Breast epithelium (tissue), 4 donors: ENCODE measurements around the gene KBTBD4. TPM values are rescaled to one million over a fixed set of nuclear protein-coding genes. Genes with fewer than 3 reads are reported as not detected.
A peak's percentile ranks its signal among the peaks of the same experiment; 100 is the strongest.

Experiments
- DNase-seq, 2 donors: peaks; one replicate each; pipeline ENCODE4 v3.0.0-alpha.2; 2019; ENCODE audit warnings: low spot score in 2 of 2
- H3K27ac ChIP-seq, 2 donors: fragments of 200-600 bp; sonication (generic) in 1 of 2; one replicate each; pipeline ENCODE4 v1.5.1; 2016 to 2019; ENCODE audit warnings: mild to moderate bottlenecking in 1 of 2
- H3K27me3 ChIP-seq, 2 donors: fragments of 200-600 bp; sonication (generic) in 1 of 2; one replicate each; pipeline versions ENCODE4 v1.5.1 to v1.6.0; 2017 to 2019; ENCODE audit warnings: control low read depth in 1 of 2, mild to moderate bottlenecking in 1 of 2
- H3K36me3 ChIP-seq: fragments of 200-600 bp; one replicate; pipeline ENCODE4 v1.5.1; 2019
- H3K4me1 ChIP-seq, 2 donors: fragments of 200-600 bp; sonication (generic); one replicate each; pipeline ENCODE4 v1.5.1; 2016 to 2019; ENCODE audit warnings: control low read depth in 1 of 2
- H3K4me3 ChIP-seq, 3 donors: fragments of 200-600 bp; sonication (generic); 1 replicate in 2 of 3; 2 replicates in 1 of 3; pipeline ENCODE4 v1.5.1; 2016 to 2019; ENCODE audit warnings: mild to moderate bottlenecking in 3 of 3, moderate library complexity in 2 of 3
- H3K9me3 ChIP-seq, 2 donors: fragments of 200-600 bp; sonication (generic) in 1 of 2; one replicate each; pipeline ENCODE4 v1.5.1; 2016 to 2019; ENCODE audit warnings: control low read depth in 1 of 2
- POLR2A ChIP-seq: fragments of 450-650 bp; IDR thresholded peaks from one replicate; pipeline ENCODE4 v1.6.1; 2016; ENCODE audit warnings: antibody characterized with exemption, mild to moderate bottlenecking, moderate library complexity
- POLR2AphosphoS5 ChIP-seq, 3 donors: sonication (generic); formaldehyde crosslinking; IDR thresholded peaks; one replicate each; pipeline ENCODE4 v1.6.1; 2017; ENCODE audit warnings: antibody characterized with exemption in 3 of 3
- intact Hi-C: fragments of 100-400 bp; cut with DNase I; formaldehyde crosslinking; loops from one replicate; pipeline ENCODE4 v1.15.1; 2023; ENCODE audit warnings: low total_unique reads
- total RNA-seq, 3 donors: library from RNA; depleted of rRNA; stranded (reverse); fragments of >200 nt; gene quantifications; one replicate each; pipeline ENCODE4 v1.1.0, GENCODE V29; 2016
- TF ChIP-seq, protein P1 (sequence below), 3 donors: fragments of 450-650 bp; IDR thresholded peaks; one replicate each; pipeline ENCODE4 v1.5.1; 2016 to 2017; ENCODE audit warnings: antibody characterized with exemption in 3 of 3, mild to moderate bottlenecking in 3 of 3, moderate library complexity in 3 of 3

The KBTBD4 gene
- total RNA-seq, 3 donors from 2014 or later = 26.6 to 31.5 (median 26.9) TPM

DNA sequence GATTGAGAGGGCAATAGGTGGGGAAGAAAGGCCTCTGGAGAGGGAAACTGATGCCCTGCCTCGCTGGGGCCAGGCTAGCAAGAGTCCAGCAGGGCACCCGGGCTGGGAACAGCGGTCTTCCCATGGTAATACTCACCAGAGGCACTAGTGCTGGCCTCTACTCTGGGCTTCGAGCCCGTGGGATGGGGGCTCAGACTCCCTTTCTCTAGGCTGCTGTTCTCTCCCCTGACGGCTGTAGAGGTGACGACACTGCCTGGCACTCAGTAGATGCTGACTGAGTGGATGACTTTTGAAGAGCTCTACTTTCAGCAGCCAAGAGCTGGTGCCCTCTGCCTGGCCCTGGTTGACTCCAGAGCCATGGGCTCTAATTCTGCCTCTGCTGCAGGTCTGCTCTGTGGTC, 16.3 kb upstream of the KBTBD4 start:
- Histone ChIP-seq H3K27ac (no peak overlapping the region), H3K27me3 (peaks cover 0 to 21% of the 10 kb centered on the region in 2 donors), H3K4me1 (peaks cover 0 to 6% of the 10 kb centered on the region in 2 donors), H3K4me3 (no peak overlapping the region), H3K36me3 (no peaks in the 10 kb centered on the region), H3K9me3 (no peaks in the 10 kb centered on the region)
- intact Hi-C loops = no loop called here
- TF ChIP-seq POLR2A = no peak
- TF ChIP-seq POLR2AphosphoS5 (IDR thresholded peaks at IDR 0.05) = no peak
- TF ChIP-seq, protein P1, sequence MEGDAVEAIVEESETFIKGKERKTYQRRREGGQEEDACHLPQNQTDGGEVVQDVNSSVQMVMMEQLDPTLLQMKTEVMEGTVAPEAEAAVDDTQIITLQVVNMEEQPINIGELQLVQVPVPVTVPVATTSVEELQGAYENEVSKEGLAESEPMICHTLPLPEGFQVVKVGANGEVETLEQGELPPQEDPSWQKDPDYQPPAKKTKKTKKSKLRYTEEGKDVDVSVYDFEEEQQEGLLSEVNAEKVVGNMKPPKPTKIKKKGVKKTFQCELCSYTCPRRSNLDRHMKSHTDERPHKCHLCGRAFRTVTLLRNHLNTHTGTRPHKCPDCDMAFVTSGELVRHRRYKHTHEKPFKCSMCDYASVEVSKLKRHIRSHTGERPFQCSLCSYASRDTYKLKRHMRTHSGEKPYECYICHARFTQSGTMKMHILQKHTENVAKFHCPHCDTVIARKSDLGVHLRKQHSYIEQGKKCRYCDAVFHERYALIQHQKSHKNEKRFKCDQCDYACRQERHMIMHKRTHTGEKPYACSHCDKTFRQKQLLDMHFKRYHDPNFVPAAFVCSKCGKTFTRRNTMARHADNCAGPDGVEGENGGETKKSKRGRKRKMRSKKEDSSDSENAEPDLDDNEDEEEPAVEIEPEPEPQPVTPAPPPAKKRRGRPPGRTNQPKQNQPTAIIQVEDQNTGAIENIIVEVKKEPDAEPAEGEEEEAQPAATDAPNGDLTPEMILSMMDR (IDR thresholded peaks at IDR 0.05) = no peak
- no peak for DNase-seq

- peak within 1 kb of the TSS; percentile 17 to 69 (median 43) for H3K4me3 ChIP-seq
- peaks cover 0 to 21% of the 10 kb centered on the region in 2 donors for H3K27me3 ChIP-seq
- H3K36me3 ChIP-seq = no peaks in the 10 kb centered on the region
- TF ChIP-seq POLR2AphosphoS5 (IDR thresholded peaks at IDR 0.05) = no peak
- TF ChIP-seq, protein P1 (IDR thresholded peaks at IDR 0.05) = no peak
- TF ChIP-seq POLR2A = no peak
- H3K27ac ChIP-seq = no peak within 1 kb of the TSS
- no peak for DNase-seq
- H3K9me3 ChIP-seq = no peaks in the 10 kb centered on the region
- H3K4me1 ChIP-seq = peaks cover 0 to 6% of the 10 kb centered on the region in 2 donors
- intact Hi-C loops = no loop called here
These were observed 15.4 kb upstream of the KBTBD4 start, which contains the start of gene C1QTNF4 for GRCh38 chr11:47593934-47594855. Gene C1QTNF4 (minus strand): TSS chr11:47594411. CDS start chr11:47590810, 3,601 bp downstream.

GRCh38 chr11:47593492-47593933, 14.7 kb upstream of the KBTBD4 start:
- no peak for DNase-seq
- intact Hi-C loops = no loop called here
- Histone ChIP-seq H3K27ac (no peak overlapping the region), H3K4me1 (peaks cover 0 to 6% of the 10 kb centered on the region in 2 donors), H3K36me3 (no peaks in the 10 kb centered on the region), H3K9me3 (no peaks in the 10 kb centered on the region), H3K27me3 (peaks cover 0 to 21% of the 10 kb centered on the region in 2 donors), H3K4me3 (peak overlapping the region; percentile 17 to 69 (median 43))
- TF ChIP-seq POLR2AphosphoS5 (IDR thresholded peaks at IDR 0.05) (no peak), POLR2A (no peak)
- TF ChIP-seq, protein P1 (IDR thresholded peaks at IDR 0.05) = no peak

DNA sequence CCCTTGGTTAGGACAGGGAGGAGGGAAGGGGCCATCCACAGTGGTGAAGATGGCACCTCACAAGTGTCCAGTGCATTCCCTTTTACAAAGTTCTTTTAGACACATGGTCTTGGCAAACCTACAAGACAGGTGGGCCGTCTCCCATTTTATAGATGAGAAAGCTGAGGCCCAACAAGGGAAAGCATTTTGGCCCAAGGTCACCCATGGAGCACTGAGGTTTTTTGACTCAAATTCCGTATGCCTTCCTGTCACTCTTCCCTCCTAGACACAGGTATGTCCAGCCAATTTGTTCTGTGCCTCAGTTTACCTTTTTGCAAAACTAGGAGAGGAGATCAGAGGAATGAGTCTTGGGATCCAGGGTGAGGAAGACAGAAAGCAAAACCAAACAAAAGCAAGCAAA, 14.2 kb upstream of the KBTBD4 start:
- peaks cover 0 to 6% of the 10 kb centered on the region in 2 donors for H3K4me1 ChIP-seq
- intact Hi-C loops = no loop called here
- H3K27ac ChIP-seq = no peak overlapping the region
- no peak for TF ChIP-seq POLR2A
- no peaks in the 10 kb centered on the region for H3K36me3 ChIP-seq
- H3K9me3 ChIP-seq = no peaks in the 10 kb centered on the region
- no peak overlapping the region for H3K4me3 ChIP-seq
- peaks cover 0 to 21% of the 10 kb centered on the region in 2 donors for H3K27me3 ChIP-seq
- DNase-seq = no peak

GRCh38 chr11:47592251-47592650, 13.5 kb upstream of the KBTBD4 start:
- Histone ChIP-seq H3K9me3 (no peaks in the 10 kb centered on the region), H3K36me3 (no peaks in the 10 kb centered on the region), H3K4me3 (no peak overlapping the region), H3K27me3 (peaks cover 0 to 21% of the 10 kb centered on the region in 2 donors), H3K27ac (no peak overlapping the region), H3K4me1 (peaks cover 0 to 6% of the 10 kb centered on the region in 2 donors)
- intact Hi-C loops = no loop called here
- TF ChIP-seq POLR2AphosphoS5 (IDR thresholded peaks at IDR 0.05) (no peak), POLR2A (no peak)
- TF ChIP-seq, protein P1 (IDR thresholded peaks at IDR 0.05) = no peak
- no peak for DNase-seq
